ENCODE results near the gene ANK2.

DNA sequence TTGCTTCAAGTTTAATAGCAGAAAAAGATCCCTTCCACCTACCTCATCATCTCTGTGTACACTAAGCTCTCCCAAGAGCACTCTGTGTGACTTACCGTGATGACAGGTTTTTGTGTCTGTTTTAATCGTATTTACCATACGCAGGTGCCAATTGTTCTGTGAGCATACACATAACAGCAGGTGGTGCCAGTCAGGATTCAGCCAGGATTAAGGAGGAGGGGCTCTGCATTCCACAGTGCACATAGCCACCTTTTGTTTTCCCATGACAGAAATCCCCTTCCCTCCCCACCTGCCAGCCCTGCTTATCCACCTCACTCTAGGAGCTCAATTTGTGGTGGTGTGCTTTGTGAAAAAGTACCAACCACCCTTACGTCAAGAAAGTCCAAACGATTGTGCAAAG lies 14.8 kb downstream of the ANK2 start:
- TF ChIP-seq, protein P1, sequence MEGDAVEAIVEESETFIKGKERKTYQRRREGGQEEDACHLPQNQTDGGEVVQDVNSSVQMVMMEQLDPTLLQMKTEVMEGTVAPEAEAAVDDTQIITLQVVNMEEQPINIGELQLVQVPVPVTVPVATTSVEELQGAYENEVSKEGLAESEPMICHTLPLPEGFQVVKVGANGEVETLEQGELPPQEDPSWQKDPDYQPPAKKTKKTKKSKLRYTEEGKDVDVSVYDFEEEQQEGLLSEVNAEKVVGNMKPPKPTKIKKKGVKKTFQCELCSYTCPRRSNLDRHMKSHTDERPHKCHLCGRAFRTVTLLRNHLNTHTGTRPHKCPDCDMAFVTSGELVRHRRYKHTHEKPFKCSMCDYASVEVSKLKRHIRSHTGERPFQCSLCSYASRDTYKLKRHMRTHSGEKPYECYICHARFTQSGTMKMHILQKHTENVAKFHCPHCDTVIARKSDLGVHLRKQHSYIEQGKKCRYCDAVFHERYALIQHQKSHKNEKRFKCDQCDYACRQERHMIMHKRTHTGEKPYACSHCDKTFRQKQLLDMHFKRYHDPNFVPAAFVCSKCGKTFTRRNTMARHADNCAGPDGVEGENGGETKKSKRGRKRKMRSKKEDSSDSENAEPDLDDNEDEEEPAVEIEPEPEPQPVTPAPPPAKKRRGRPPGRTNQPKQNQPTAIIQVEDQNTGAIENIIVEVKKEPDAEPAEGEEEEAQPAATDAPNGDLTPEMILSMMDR (optimal IDR thresholded peaks at IDR 0.05 in 1 of 3, IDR thresholded peaks at IDR 0.05 in 1 of 3, conservative IDR thresholded peaks at IDR 0.05 in 1 of 3; ENCODE audit: extremely low read depth in 1 of 3, insufficient read depth in 2 of 3, low read length in 3 of 3) = no peak
- TF ChIP-seq EZH2 (IDR thresholded peaks at IDR 0.05; ENCODE audit: low read length) = no peak
